ENCODE data around the gene IQCK.

GRCh38 chr16:19760356-19761060 lies 42.4 kb downstream of the IQCK start:
- TF ChIP-seq CTCF (IDR thresholded peaks at IDR 0.05) (no peak), POLR2A (IDR thresholded peaks at IDR 0.05) (no peak)
